OCI-LY7 (cell line): ENCODE results near the gene GATM. TPM values are rescaled to one million over a fixed set of nuclear protein-coding genes. Genes with fewer than 3 reads are reported as not detected.

ENCODE experiments used
- BruUV-seq: library from RNA; stranded (reverse); fragments of 400-500 nt; replicated peaks from 2 replicates; lab custom pipeline; 2021; lab: Mats Ljungman, UMichigan
- CTCF ChIA-PET: fragments of 300-600 bp; sonication (Branson Sonifier 250); formaldehyde crosslinking; loops from one replicate; lab custom pipeline; 2022; ENCODE audit warnings: antibody characterized with exemption; ENCODE audit not compliant: unreplicated experiment; lab: Charles Lee
- POLR2A ChIA-PET: fragments of 300-600 bp; sonication (Branson Sonifier 250); formaldehyde crosslinking; loops from one replicate; lab custom pipeline; 2022; ENCODE audit warnings: antibody characterized with exemption; lab: Charles Lee
- DNase-seq: peaks from one replicate; pipeline ENCODE4 v3.0.0-alpha.2; 2015; ENCODE audit warnings: low spot score
- H2AFZ ChIP-seq: fragments of 200-600 bp; sonication (generic), shearing (Covaris generic); 2 replicates; pipeline ENCODE4 v1.6.1; 2014; ENCODE audit warnings: mild to moderate bottlenecking, antibody characterized with exemption, low read length, moderate library complexity
- H3K27ac ChIP-seq: fragments of 200-600 bp; sonication (generic); 2 replicates; pipeline ENCODE4 v1.5.1; 2014; ENCODE audit warnings: mixed run types, low read depth, mild to moderate bottlenecking, moderate library complexity, low read length, inconsistent platforms; ENCODE audit not compliant: poor library complexity, severe bottlenecking
- H3K36me3 ChIP-seq: fragments of 200-600 bp; sonication (generic); 2 replicates; pipeline ENCODE4 v1.6.1; 2014; ENCODE audit warnings: mild to moderate bottlenecking, antibody characterized with exemption, low read length, moderate library complexity, mixed read lengths; ENCODE audit not compliant: insufficient read depth
- H3K4me1 ChIP-seq: fragments of 200-600 bp; sonication (generic); 2 replicates; pipeline ENCODE4 v1.5.1; 2014; ENCODE audit warnings: mild to moderate bottlenecking, low read length; ENCODE audit not compliant: insufficient read depth, poor library complexity, severe bottlenecking
- H3K4me2 ChIP-seq: fragments of 200-600 bp; sonication (generic); 2 replicates; pipeline ENCODE4 v1.6.1; 2014; ENCODE audit warnings: mild to moderate bottlenecking, low read length
- H3K4me3 ChIP-seq: fragments of 200-600 bp; sonication (generic); 2 replicates; pipeline ENCODE4 v1.5.1; 2014; ENCODE audit warnings: mild to moderate bottlenecking, low read depth, low read length; ENCODE audit not compliant: poor library complexity, severe bottlenecking
- H3K79me2 ChIP-seq: fragments of 200-600 bp; sonication (generic); 2 replicates; pipeline ENCODE4 v1.6.1; 2016; ENCODE audit warnings: low read depth, mild to moderate bottlenecking, low read length, moderate library complexity, mixed read lengths; ENCODE audit not compliant: insufficient read depth
- H3K9me2 ChIP-seq: fragments of 200-600 bp; sonication (generic); 2 replicates; pipeline ENCODE4 v1.6.1; 2016; ENCODE audit warnings: mild to moderate bottlenecking, low read length, mixed read lengths; ENCODE audit not compliant: insufficient read depth
- H3K9me3 ChIP-seq: fragments of 200-600 bp; sonication (generic); 2 replicates; pipeline ENCODE4 v1.6.1; 2014; ENCODE audit warnings: mild to moderate bottlenecking, mixed run types, low read length, mixed read lengths
- H4K20me1 ChIP-seq: fragments of 200-600 bp; sonication (generic); 2 replicates; pipeline ENCODE4 v1.6.1; 2014; ENCODE audit warnings: mild to moderate bottlenecking, antibody characterized with exemption, low read length, moderate library complexity, mixed read lengths; ENCODE audit not compliant: insufficient read depth
- CTCF ChIP-seq: fragments of 200-600 bp; sonication (generic); conservative IDR thresholded peaks from 2 replicates; pipeline ENCODE4 v1.5.1; 2014; ENCODE audit warnings: mild to moderate bottlenecking, antibody characterized with exemption, low read length, moderate library complexity, mixed read lengths
- EZH2phosphoT487 ChIP-seq: fragments of 200-600 bp; sonication (generic); IDR thresholded peaks from 2 replicates; pipeline ENCODE4 v1.6.1; 2018; ENCODE audit warnings: low read depth, borderline replicate concordance, mild to moderate bottlenecking, mixed run types, antibody characterized with exemption, low read length, moderate library complexity, mixed read lengths
- intact Hi-C: fragments of 100-400 bp; cut with micrococcal nuclease; formaldehyde crosslinking; loops from one replicate; pipeline ENCODE4 v1.10.0; 2022; ENCODE audit not compliant: unreplicated experiment
- total RNA-seq, 2 experiments: library from RNA; depleted of rRNA in 1 of 2; stranded (reverse); fragments of >200 nt in 1 of 2; shearing (Covaris generic) in 1 of 2; gene quantifications; 2 replicates each; pipeline ENCODE4 v1.2.3, GENCODE V29; 2014 to 2022

The GATM gene
- total RNA-seq, 2 experiments from 2014 or later, result 1.3 to 2.7 TPM

GRCh38 chr15:45343258-45343860 is 35.0 kb downstream of the GATM start:
- H3K27ac ChIP-seq, result no peak overlapping the region
- H3K4me3 ChIP-seq, result no peak overlapping the region
- TF ChIP-seq CTCF (no peak), EZH2phosphoT487 (no peak)
- ChIA-PET POLR2A (interaction anchor here (0.7 kb wide), 1 partner anchor 138 kb away, joined by 3 read pairs; no protein-coding TSS in a partner anchor), CTCF (no interaction called here)
- no peaks in the 10 kb centered on the region for H3K4me1 ChIP-seq
- no peaks in the 10 kb centered on the region for H3K9me2 ChIP-seq
- no peak overlapping the region for H2AFZ ChIP-seq
- intact Hi-C loops, result no loop called here
- BruUV-seq, result no TSS peak
- H3K4me2 ChIP-seq, result no peak overlapping the region
- no peaks in the 10 kb centered on the region for H3K9me3 ChIP-seq
- DNase-seq, result no peak
- H4K20me1 ChIP-seq, result no peaks in the 10 kb centered on the region
- H3K79me2 ChIP-seq, result no peaks in the 10 kb centered on the region
- H3K36me3 ChIP-seq, result no peaks in the 10 kb centered on the region

- Histone ChIP-seq H3K36me3 (no peaks in the 10 kb centered on the region), H4K20me1 (no peaks in the 10 kb centered on the region), H2AFZ (no peak overlapping the region), H3K4me1 (no peaks in the 10 kb centered on the region), H3K4me3 (no peak overlapping the region), H3K27ac (no peak overlapping the region), H3K4me2 (no peak overlapping the region), H3K9me2 (no peaks in the 10 kb centered on the region), H3K9me3 (no peaks in the 10 kb centered on the region), H3K79me2 (no peaks in the 10 kb centered on the region)
- DNase-seq, result no peak
- TF ChIP-seq CTCF (no peak), EZH2phosphoT487 (no peak)
- intact Hi-C loops, result no loop called here
- CTCF ChIA-PET, result no interaction called here
- POLR2A ChIA-PET, result interaction anchor here (1.2 kb wide), 1 partner anchor 17 kb away, joined by 3 read pairs; no protein-coding TSS in a partner anchor
- no TSS peak for BruUV-seq
These were observed 36.6 kb downstream of the GATM start for GRCh38 chr15:45341790-45342189.

- H2AFZ ChIP-seq, result no peak overlapping the region
- H3K9me3 ChIP-seq, result no peaks in the 10 kb centered on the region
- no peaks in the 10 kb centered on the region for H3K79me2 ChIP-seq
- POLR2A ChIA-PET, result interaction anchor here (0.7 to 1.0 kb wide), 3 partner anchors 13 to 191 kb away, joined by 3 to 9 read pairs (median 4); no protein-coding TSS in a partner anchor
- no peaks in the 10 kb centered on the region for H3K9me2 ChIP-seq
- no peak overlapping the region for H3K4me2 ChIP-seq
- no peak overlapping the region for H3K4me3 ChIP-seq
- TF ChIP-seq CTCF (no peak), EZH2phosphoT487 (no peak)
- DNase-seq, result no peak
- H3K4me1 ChIP-seq, result no peaks in the 10 kb centered on the region
- H3K27ac ChIP-seq, result no peak overlapping the region
- no peaks in the 10 kb centered on the region for H4K20me1 ChIP-seq
- intact Hi-C loops, result no loop called here
- BruUV-seq, result no TSS peak
- no peaks in the 10 kb centered on the region for H3K36me3 ChIP-seq
- CTCF ChIA-PET, result no interaction called here
These were observed 37.9 kb downstream of the GATM start for GRCh38 chr15:45340429-45340828.
